Keratinocyte (primary cell): ENCODE data around the gene PDE4DIP. TPM values are rescaled to one million over a fixed set of nuclear protein-coding genes. Genes with fewer than 3 reads are reported as not detected.
"Not testable (repeated sequence)": the region's sequence is repeated elsewhere in the genome, so short reads cannot be mapped to it uniquely, and the experiment has no call there.

Experiments
- DNase-seq: peaks from one replicate; pipeline ENCODE4 v3.0.0-alpha.2; 2011; ENCODE audit warnings: low read depth, missing footprints, low spot score
- FAIRE-seq: peaks from 2 replicates; lab custom pipeline; 2011; peaks lifted over from hg19 to GRCh38; lab: Jason Lieb, UNC
- H2AFZ ChIP-seq: 2 replicates; pipeline ENCODE4 v1.6.0; 2012; ENCODE audit warnings: low read length, control low read depth, inconsistent platforms; ENCODE audit not compliant: control insufficient read depth
- H3K27ac ChIP-seq: 2 replicates; pipeline ENCODE4 v1.5.1; 2011; ENCODE audit warnings: low read length; ENCODE audit not compliant: control insufficient read depth, insufficient read depth
- H3K27me3 ChIP-seq: 3 replicates; pipeline ENCODE4 v1.6.0; 2011; ENCODE audit warnings: low read length; ENCODE audit not compliant: control insufficient read depth, insufficient read depth; ENCODE audit errors: extremely low read depth
- H3K36me3 ChIP-seq, 2 experiments: 2 replicates in 1 of 2; 3 replicates in 1 of 2; pipeline ENCODE4 v1.5.1; 2011; ENCODE audit warnings: low read length in 2 of 2, mild to moderate bottlenecking in 1 of 2; ENCODE audit not compliant: control insufficient read depth in 2 of 2, insufficient read depth in 2 of 2; ENCODE audit errors: extremely low read depth in 1 of 2
- H3K4me1 ChIP-seq: 3 replicates; pipeline ENCODE4 v1.5.1; 2011; ENCODE audit warnings: low read length; ENCODE audit not compliant: control insufficient read depth, insufficient read depth; ENCODE audit errors: extremely low read depth
- H3K4me2 ChIP-seq: 3 replicates; pipeline ENCODE4 v1.6.0; 2011; ENCODE audit warnings: low read depth, low read length; ENCODE audit not compliant: control insufficient read depth, insufficient read depth; ENCODE audit errors: extremely low read depth
- H3K4me3 ChIP-seq, 3 experiments: fragments of 200-600 bp in 1 of 3; sonication (generic) in 1 of 3; 2 replicates in 2 of 3; 3 replicates in 1 of 3; pipeline ENCODE4 v1.5.1; 2011 to 2016; ENCODE audit warnings: low read length in 3 of 3, mild to moderate bottlenecking in 3 of 3, control low read depth in 2 of 3, inconsistent platforms in 1 of 3, low read depth in 1 of 3, mixed read lengths in 1 of 3, mixed run types in 1 of 3, moderate library complexity in 1 of 3; ENCODE audit not compliant: control insufficient read depth in 2 of 3, insufficient read depth in 2 of 3; ENCODE audit errors: extremely low read depth in 1 of 3
- H3K79me2 ChIP-seq: 2 replicates; pipeline ENCODE4 v1.6.0; 2012; ENCODE audit warnings: low read length; ENCODE audit not compliant: control insufficient read depth, insufficient read depth
- H3K9ac ChIP-seq: 3 replicates; pipeline ENCODE4 v1.6.0; 2011; ENCODE audit warnings: low read length; ENCODE audit not compliant: control insufficient read depth, insufficient read depth; ENCODE audit errors: extremely low read depth
- H3K9me1 ChIP-seq: 3 replicates; pipeline ENCODE4 v1.6.0; 2011; ENCODE audit warnings: low read length; ENCODE audit not compliant: control insufficient read depth, insufficient read depth; ENCODE audit errors: extremely low read depth
- H3K9me3 ChIP-seq: 2 replicates; pipeline ENCODE4 v1.5.1; 2012; ENCODE audit warnings: low read depth, low read length; ENCODE audit not compliant: control insufficient read depth
- H4K20me1 ChIP-seq: 3 replicates; pipeline ENCODE4 v1.6.0; 2011; ENCODE audit warnings: low read length; ENCODE audit not compliant: control insufficient read depth, insufficient read depth; ENCODE audit errors: extremely low read depth
- dilution Hi-C: fragments of 300-500 bp; cut with MboI; formaldehyde crosslinking; loops from one replicate; pipeline ENCODE4 v1.7.0; 2020; ENCODE audit warnings: low sequenced_read_pairs; ENCODE audit not compliant: extremely low pct_ligation_motif_present
- polyA plus RNA-seq, 5 experiments: library from polyadenylated mRNA; depleted of rRNA in 3 of 5; stranded (reverse) in 3 of 5; stranded (forward) in 1 of 5; unstranded in 1 of 5; fragments of >200 nt; gene quantifications; 1 replicate in 1 of 5; 2 replicates in 3 of 5; 3 replicates in 1 of 5; pipeline versions ENCODE4 v1.2.1 to v1.2.3, GENCODE V29; 2011 to 2012; ENCODE audit warnings: missing spikeins in 2 of 5, low read depth in 1 of 5, low replicate concordance in 1 of 5

PDE4DIP gene
- polyA plus RNA-seq, 1 donor (not counting 4 experiments of a cell fraction or from before 2014, with no cell fraction given) = 31.5 TPM

DNA sequence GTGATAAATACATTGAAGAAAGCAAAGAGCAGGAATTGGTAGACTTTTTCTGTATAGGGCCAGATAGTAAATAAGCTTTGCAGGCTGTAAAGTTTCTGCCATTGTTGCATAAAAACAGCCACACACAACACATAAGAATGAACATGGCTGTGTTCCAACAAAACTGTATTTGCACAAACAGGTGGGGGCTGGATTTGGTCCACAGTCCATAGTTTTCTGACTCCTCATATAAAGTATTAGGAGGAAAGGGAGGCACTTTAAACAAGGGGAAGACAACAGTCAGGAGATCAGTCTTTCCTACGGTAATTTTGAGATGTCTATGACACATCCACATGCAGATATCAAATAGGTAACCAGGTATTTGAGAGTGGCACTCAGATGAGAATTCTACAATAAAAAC lies 100.9 kb downstream of the PDE4DIP start:
- H2AFZ ChIP-seq, H3K9ac ChIP-seq, H3K79me2 ChIP-seq, H3K27me3 ChIP-seq, H3K9me3 ChIP-seq, H4K20me1 ChIP-seq, H3K4me3 ChIP-seq, H3K9me1 ChIP-seq, DNase-seq, dilution Hi-C loops, H3K36me3 ChIP-seq, FAIRE-seq, H3K4me2 ChIP-seq, H3K4me1 ChIP-seq, H3K27ac ChIP-seq: not testable (repeated sequence)

DNA sequence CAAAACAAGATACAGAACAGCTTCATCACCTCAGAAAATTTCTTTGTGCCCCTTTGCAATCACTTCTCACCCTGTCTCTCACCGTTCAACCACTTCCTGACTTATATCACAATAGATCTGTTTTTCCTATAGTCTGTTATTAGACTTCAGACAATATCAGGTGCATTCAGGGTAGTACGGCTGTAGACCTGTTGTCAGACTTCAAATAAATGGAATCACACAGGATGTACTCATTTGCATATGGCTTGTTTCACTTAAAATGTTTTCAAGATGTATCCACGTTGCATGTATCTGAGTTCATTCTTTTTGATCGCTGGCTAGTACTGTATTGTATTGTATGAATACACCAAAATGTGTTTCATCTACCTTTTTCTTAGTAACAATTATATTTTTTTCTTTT lies 104.5 kb downstream of the PDE4DIP start:
- H3K27ac ChIP-seq, H4K20me1 ChIP-seq, DNase-seq, H3K27me3 ChIP-seq, H3K4me2 ChIP-seq, H3K36me3 ChIP-seq, H3K79me2 ChIP-seq, FAIRE-seq, H2AFZ ChIP-seq, H3K9me3 ChIP-seq, H3K4me1 ChIP-seq, H3K4me3 ChIP-seq, H3K9me1 ChIP-seq, dilution Hi-C loops, H3K9ac ChIP-seq: not testable (repeated sequence)

GRCh38 chr1:148951336-148952227 lies 107.4 kb downstream of the PDE4DIP start:
- H3K36me3 ChIP-seq, H3K27me3 ChIP-seq, H3K9me1 ChIP-seq, H3K4me1 ChIP-seq, dilution Hi-C loops, H3K9me3 ChIP-seq, H4K20me1 ChIP-seq: not testable (repeated sequence)
- Histone ChIP-seq H3K27ac (peak overlapping the region; percentile 63), H3K4me3 (peak overlapping the region; percentile 45 to 48 (median 45)), H2AFZ (peak overlapping the region; percentile 74), H3K9ac (peak overlapping the region; percentile 52), H3K4me2 (peak overlapping the region; percentile 48), H3K79me2 (peaks cover 23% of the 10 kb centered on the region)
- peak; percentile 41 for FAIRE-seq
- DNase-seq = peak; percentile 66

DNA sequence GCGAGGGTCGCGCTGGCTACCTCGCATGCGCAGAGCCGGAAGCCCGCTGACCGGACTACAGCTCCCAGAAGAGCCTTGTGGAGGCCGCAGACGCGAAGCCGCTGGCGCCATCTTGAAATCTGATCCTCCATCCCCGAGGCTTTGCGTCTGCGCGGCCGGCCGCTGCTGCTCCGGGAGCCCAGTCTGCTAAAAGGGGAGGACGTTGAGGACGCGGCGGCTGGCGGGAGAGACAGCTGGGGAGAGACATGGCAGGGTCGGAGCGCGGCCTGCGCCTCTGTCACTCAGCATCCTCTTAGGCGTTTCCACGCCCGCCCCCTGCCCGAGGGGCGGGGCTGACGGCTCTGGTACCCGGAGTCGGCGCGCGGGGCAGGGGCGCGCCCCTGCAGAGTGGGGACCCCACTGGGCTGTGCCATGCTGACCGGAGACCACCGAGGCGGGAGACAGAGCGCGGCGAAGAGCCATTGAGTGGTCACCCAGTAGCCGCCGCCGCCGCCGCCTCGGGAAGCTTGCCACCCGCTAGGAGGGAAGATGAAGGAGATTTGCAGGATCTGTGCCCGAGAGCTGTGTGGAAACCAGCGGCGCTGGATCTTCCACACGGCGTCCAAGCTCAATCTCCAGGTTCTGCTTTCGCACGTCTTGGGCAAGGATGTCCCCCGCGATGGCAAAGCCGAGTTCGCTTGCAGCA lies 108.2 kb downstream of the PDE4DIP start:
- H3K4me1 ChIP-seq, H3K9me1 ChIP-seq, H3K27ac ChIP-seq, H3K36me3 ChIP-seq, dilution Hi-C loops, H3K9me3 ChIP-seq, H4K20me1 ChIP-seq, H3K27me3 ChIP-seq, DNase-seq: not testable (repeated sequence)
- Histone ChIP-seq H2AFZ (peak overlapping the region; percentile 59), H3K4me2 (peak overlapping the region; percentile 67), H3K9ac (peak overlapping the region; percentile 52), H3K4me3 (peak overlapping the region; percentile 45 to 66 (median 63)), H3K79me2 (peaks cover 23% of the 10 kb centered on the region)
- FAIRE-seq = peak; percentile 46
